Measurements from ENCODE around the gene SEC24D. TPM values are rescaled to one million over a fixed set of nuclear protein-coding genes. Genes with fewer than 3 reads are reported as not detected.

Gene SEC24D
- total RNA-seq, 6 experiments from 2014 or later, result 164 to 198 (median 183) TPM

DNA sequence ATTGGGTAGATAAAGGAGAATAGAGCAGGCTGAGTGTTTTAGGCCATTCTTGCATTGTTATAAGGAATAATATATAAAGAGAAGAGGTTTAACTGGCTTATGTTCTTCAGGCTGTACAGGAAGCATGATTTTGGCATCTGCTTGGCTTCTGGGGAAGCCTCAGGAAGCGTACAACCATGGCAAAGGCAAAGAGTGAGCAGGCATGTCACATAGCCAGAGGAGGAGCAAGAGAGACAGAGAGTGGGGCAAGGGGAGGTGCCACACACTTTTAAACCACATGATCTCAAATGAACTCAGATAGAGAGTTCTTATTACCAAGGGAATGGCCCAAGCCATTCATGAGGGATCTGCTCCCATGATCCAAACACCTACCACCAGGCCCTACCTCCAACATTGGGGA, 155.1 kb downstream of the SEC24D start:
- TF ChIP-seq, protein P1, sequence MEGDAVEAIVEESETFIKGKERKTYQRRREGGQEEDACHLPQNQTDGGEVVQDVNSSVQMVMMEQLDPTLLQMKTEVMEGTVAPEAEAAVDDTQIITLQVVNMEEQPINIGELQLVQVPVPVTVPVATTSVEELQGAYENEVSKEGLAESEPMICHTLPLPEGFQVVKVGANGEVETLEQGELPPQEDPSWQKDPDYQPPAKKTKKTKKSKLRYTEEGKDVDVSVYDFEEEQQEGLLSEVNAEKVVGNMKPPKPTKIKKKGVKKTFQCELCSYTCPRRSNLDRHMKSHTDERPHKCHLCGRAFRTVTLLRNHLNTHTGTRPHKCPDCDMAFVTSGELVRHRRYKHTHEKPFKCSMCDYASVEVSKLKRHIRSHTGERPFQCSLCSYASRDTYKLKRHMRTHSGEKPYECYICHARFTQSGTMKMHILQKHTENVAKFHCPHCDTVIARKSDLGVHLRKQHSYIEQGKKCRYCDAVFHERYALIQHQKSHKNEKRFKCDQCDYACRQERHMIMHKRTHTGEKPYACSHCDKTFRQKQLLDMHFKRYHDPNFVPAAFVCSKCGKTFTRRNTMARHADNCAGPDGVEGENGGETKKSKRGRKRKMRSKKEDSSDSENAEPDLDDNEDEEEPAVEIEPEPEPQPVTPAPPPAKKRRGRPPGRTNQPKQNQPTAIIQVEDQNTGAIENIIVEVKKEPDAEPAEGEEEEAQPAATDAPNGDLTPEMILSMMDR (IDR thresholded peaks at IDR 0.05), result no peak
- Mint-ChIP-seq H3K4me1 (ENCODE audit: low read depth) (peaks cover 13% of the 10 kb centered on the region), H3K27me3 (ENCODE audit: insufficient read depth) (no peaks in the 10 kb centered on the region; the same call in none of the 2 replicates), H3K27ac (no peak overlapping the region), H3K36me3 (ENCODE audit: low read depth) (no peaks in the 10 kb centered on the region), H3K9me3 (no peaks in the 10 kb centered on the region), H3K4me3 (no peak overlapping the region)
- no peak for DNase-seq

DNA sequence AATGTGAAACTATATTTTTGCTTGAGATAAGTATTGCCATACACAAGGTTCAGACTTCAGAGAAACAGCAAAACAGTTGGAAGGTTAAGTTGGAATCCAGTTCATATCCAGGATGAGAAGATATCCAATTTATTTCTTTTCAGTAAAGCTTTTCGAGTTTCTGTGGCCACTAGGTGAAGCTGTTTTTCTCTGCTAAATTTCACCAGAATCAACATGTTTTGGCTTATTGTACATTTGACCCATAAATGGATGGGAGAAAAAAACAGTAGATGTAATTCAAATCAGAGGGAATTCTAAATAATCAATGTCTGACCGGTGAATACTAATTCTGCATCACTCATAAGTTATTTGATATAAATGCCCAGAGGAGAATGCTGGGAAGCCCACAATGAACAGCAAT, 159.8 kb downstream of the SEC24D start:
- no peak for DNase-seq
- no peak overlapping the region for H3K27ac Mint-ChIP-seq
- H3K36me3 Mint-ChIP-seq (ENCODE audit: low read depth), result no peaks in the 10 kb centered on the region
- TF ChIP-seq, protein P1 (IDR thresholded peaks at IDR 0.05), result peak; percentile 58; the same call in 1 of the 2 replicates
- H3K4me1 Mint-ChIP-seq (ENCODE audit: low read depth), result no peaks in the 10 kb centered on the region
- H3K4me3 Mint-ChIP-seq, result no peak overlapping the region
- H3K27me3 Mint-ChIP-seq (ENCODE audit: insufficient read depth), result peaks cover 8% of the 10 kb centered on the region
- no peaks in the 10 kb centered on the region for H3K9me3 Mint-ChIP-seq

Other genes starting within 250 kb of the SEC24D start
- gene METTL14, start 150.7 kb downstream of the SEC24D start, total RNA-seq (2021; fragmentation: NEBNext Ultra II Directional; extraction: Animal tissue kit (Norgen Biotek cat#: 25700)), result 10 to 100 TPM; 35.2 to 44.9 (median 39.5) TPM
- 10 to 100 TPM; 11.6 to 36.7 (median 12.0) TPM for gene SYNPO2, start 52.7 kb upstream of the SEC24D start, total RNA-seq (2021; fragmentation: NEBNext Ultra II Directional; extraction: Animal tissue kit (Norgen Biotek cat#: 25700))